Osteoblast (primary cell): ENCODE data around the gene PLAAT1. TPM values are rescaled to one million over a fixed set of nuclear protein-coding genes. Genes with fewer than 3 reads are reported as not detected.

Source experiments
- DNase-seq: peaks from one replicate; pipeline ENCODE4 v3.0.0; 2011; ENCODE audit warnings: low spot score, mixed read lengths; ENCODE audit not compliant: insufficient read length; ENCODE audit errors: missing footprints
- H2AFZ ChIP-seq: 2 replicates; pipeline ENCODE4 v1.6.0; 2011; ENCODE audit warnings: mild to moderate bottlenecking, low read length
- H3K27ac ChIP-seq: 2 replicates; pipeline ENCODE4 v1.5.1; 2011; ENCODE audit warnings: mild to moderate bottlenecking, low read depth, low read length, moderate library complexity
- H3K27me3 ChIP-seq: 2 replicates; pipeline ENCODE4 v1.6.0; 2012; ENCODE audit warnings: mild to moderate bottlenecking, control low read depth, inconsistent platforms, low read length, moderate library complexity; ENCODE audit not compliant: insufficient read depth
- H3K36me3 ChIP-seq: 2 replicates; pipeline ENCODE4 v1.5.1; 2011; ENCODE audit warnings: mild to moderate bottlenecking, low read length, control low read depth, moderate library complexity; ENCODE audit not compliant: insufficient read depth
- H3K4me1 ChIP-seq: 2 replicates; pipeline ENCODE4 v1.5.1; 2011; ENCODE audit warnings: mild to moderate bottlenecking, low read length, control low read depth, moderate library complexity; ENCODE audit not compliant: insufficient read depth
- H3K4me2 ChIP-seq: 2 replicates; pipeline ENCODE4 v1.6.0; 2011; ENCODE audit warnings: mild to moderate bottlenecking, low read length; ENCODE audit not compliant: insufficient read depth
- H3K4me3 ChIP-seq: fragments of 200-600 bp; sonication (generic); 3 replicates; pipeline ENCODE4 v1.5.1; 2012; ENCODE audit warnings: mild to moderate bottlenecking, low read length, inconsistent platforms; ENCODE audit not compliant: insufficient read depth
- H3K79me2 ChIP-seq: 2 replicates; pipeline ENCODE4 v1.6.0; 2012; ENCODE audit warnings: mild to moderate bottlenecking, low read length, control low read depth, inconsistent platforms; ENCODE audit not compliant: insufficient read depth
- H3K9me3 ChIP-seq: 2 replicates; pipeline ENCODE4 v1.5.1; 2011; ENCODE audit warnings: low read depth, low read length, control low read depth
- H4K20me1 ChIP-seq: 2 replicates; pipeline ENCODE4 v1.6.0; 2012; ENCODE audit warnings: mild to moderate bottlenecking, low read length, control low read depth; ENCODE audit not compliant: insufficient read depth
- total RNA-seq: library from RNA; depleted of rRNA; stranded (reverse); fragments of >200 nt; gene quantifications from 2 replicates; pipeline ENCODE4 v1.2.3, GENCODE V29; 2012
- TF ChIP-seq, protein P1 (sequence below): IDR thresholded peaks from 2 replicates; pipeline ENCODE4 v1.5.1; 2011; ENCODE audit warnings: mild to moderate bottlenecking, low read depth, low read length, moderate library complexity; ENCODE audit errors: extremely low read depth

Gene PLAAT1
- total RNA-seq, 1 donor = under 0.01 TPM

DNA sequence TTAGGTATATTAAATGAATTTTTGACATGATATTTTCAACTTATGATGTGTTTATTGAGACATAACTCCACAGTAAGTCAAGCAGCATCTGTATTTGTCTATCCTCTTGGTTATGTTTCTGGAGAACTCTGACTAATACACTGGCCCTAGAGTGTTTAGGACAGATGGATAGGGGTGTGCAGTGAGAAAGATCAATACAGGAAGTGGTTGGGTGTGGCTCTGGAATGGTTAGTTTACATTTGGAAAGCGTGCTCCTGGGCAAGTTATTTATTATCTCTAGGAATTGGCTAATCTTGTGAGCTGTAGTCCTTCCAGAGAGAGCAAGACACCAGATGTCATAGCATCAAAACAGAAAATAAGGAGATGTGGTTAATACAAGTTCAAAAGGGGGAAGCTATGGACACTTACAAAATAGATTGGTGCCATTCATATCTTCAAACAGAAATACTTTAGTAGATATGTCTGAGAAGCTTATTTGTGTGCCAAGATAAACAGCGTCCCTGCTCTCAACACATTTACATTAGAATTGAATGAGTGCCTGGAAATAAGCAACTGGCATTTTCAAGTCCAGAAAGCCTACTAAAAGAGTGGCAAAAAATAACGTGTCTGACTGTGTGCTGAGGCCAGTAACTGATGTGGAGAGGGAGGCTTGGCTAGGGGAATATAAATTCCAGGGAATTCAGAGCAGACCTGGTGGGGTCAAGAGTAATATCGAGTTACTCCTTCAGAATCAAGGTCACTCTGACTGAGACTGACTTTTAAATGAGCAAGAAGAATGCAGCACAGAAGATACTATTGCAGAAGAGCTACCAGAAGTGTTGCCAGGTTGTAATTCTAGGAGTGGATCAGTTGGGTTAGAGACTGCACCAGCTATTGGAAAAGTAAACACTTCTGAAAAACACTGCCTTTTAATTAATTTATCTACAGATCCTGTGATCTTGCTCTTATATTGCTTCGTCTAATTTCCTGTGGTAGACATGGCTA, 33.4 kb upstream of the PLAAT1 start:
- Histone ChIP-seq H2AFZ (no peak overlapping the region), H3K27me3 (no peaks in the 10 kb centered on the region), H4K20me1 (no peaks in the 10 kb centered on the region), H3K27ac (no peak overlapping the region), H3K36me3 (no peaks in the 10 kb centered on the region), H3K9me3 (no peaks in the 10 kb centered on the region), H3K4me2 (no peak overlapping the region), H3K4me3 (no peak overlapping the region), H3K79me2 (no peaks in the 10 kb centered on the region), H3K4me1 (no peaks in the 10 kb centered on the region)
- TF ChIP-seq, protein P1, sequence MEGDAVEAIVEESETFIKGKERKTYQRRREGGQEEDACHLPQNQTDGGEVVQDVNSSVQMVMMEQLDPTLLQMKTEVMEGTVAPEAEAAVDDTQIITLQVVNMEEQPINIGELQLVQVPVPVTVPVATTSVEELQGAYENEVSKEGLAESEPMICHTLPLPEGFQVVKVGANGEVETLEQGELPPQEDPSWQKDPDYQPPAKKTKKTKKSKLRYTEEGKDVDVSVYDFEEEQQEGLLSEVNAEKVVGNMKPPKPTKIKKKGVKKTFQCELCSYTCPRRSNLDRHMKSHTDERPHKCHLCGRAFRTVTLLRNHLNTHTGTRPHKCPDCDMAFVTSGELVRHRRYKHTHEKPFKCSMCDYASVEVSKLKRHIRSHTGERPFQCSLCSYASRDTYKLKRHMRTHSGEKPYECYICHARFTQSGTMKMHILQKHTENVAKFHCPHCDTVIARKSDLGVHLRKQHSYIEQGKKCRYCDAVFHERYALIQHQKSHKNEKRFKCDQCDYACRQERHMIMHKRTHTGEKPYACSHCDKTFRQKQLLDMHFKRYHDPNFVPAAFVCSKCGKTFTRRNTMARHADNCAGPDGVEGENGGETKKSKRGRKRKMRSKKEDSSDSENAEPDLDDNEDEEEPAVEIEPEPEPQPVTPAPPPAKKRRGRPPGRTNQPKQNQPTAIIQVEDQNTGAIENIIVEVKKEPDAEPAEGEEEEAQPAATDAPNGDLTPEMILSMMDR = no peak
- DNase-seq = no peak

DNA sequence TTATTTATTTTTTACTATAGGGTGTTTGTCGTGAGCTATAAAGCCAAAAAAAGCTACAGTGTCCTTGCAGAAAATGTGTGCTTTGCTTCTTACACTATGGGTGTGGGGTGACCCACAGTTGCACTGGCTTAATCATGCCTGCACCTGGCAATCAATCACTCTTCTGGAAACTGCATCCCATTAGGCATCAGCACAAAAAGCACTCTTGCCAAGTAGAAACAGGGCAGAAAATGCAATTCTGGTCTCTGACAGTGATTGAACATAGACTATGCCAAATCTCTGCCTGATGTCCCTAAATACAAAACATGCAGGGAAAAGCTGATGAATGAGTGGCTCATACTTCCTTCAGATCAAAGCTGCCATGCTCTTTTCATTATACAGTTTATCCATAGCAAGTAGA, 30.4 kb upstream of the PLAAT1 start:
- H3K4me2 ChIP-seq = no peak overlapping the region
- TF ChIP-seq, protein P1 = no peak
- H3K27me3 ChIP-seq = no peaks in the 10 kb centered on the region
- H3K79me2 ChIP-seq = no peaks in the 10 kb centered on the region
- H3K36me3 ChIP-seq = no peaks in the 10 kb centered on the region
- DNase-seq = no peak
- no peak overlapping the region for H2AFZ ChIP-seq
- no peaks in the 10 kb centered on the region for H3K4me1 ChIP-seq
- no peaks in the 10 kb centered on the region for H3K9me3 ChIP-seq
- H3K27ac ChIP-seq = no peak overlapping the region
- H3K4me3 ChIP-seq = no peak overlapping the region
- H4K20me1 ChIP-seq = no peaks in the 10 kb centered on the region

DNA sequence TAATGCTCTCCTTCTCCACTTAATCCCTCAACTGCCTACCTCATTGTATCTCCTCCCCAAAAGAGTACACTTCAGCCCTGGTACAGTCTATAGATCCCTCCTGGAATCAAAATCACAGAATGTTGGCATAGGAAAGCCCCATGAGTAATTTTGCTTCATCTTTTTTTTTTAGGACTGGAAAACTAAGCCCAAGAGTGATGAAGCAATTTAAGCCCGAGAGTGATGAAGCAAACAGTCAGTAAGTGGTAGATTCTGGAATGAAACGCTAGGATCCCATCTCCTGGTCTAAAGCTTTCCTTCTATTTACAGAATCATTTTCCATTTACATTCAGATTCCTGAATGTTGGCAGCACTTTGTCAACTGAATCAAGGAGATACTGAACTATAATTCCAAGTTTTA, 29.8 kb upstream of the PLAAT1 start:
- no peaks in the 10 kb centered on the region for H4K20me1 ChIP-seq
- no peak overlapping the region for H3K4me3 ChIP-seq
- TF ChIP-seq, protein P1 = no peak

DNA sequence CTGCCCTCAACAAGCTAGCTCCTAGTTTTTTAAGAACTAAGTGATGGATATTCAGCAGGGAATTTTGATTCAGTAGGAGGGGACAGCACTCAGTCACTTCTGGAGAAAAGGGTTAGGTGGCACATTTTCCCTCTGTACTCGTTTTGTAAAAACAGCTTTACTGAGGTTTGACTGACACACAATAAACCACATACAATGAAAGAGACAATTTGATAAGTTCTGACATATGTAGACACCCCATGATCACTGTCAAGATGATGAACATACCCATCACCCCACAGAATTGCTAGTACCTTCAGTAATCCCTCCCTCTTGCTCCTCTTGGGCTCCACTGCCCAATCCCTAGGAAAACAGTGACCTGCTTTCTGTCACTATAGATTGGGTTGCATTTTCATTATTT, 29.0 kb upstream of the PLAAT1 start:
- H2AFZ ChIP-seq = no peak overlapping the region
- no peaks in the 10 kb centered on the region for H3K27me3 ChIP-seq
- TF ChIP-seq, protein P1 = no peak
- no peaks in the 10 kb centered on the region for H4K20me1 ChIP-seq
- no peaks in the 10 kb centered on the region for H3K36me3 ChIP-seq
- H3K9me3 ChIP-seq = no peaks in the 10 kb centered on the region
- H3K4me3 ChIP-seq = no peak overlapping the region
- no peaks in the 10 kb centered on the region for H3K79me2 ChIP-seq
- no peaks in the 10 kb centered on the region for H3K4me1 ChIP-seq
- no peak overlapping the region for H3K27ac ChIP-seq
- H3K4me2 ChIP-seq = no peak overlapping the region
- no peak for DNase-seq

More for the DNA sequence above, 29.8 kb upstream of the PLAAT1 start:
- H3K27me3 ChIP-seq = no peaks in the 10 kb centered on the region
- no peak overlapping the region for H3K27ac ChIP-seq
- DNase-seq = no peak
- H3K4me1 ChIP-seq = no peaks in the 10 kb centered on the region
- no peaks in the 10 kb centered on the region for H3K9me3 ChIP-seq
- H3K36me3 ChIP-seq = no peaks in the 10 kb centered on the region
- no peaks in the 10 kb centered on the region for H3K79me2 ChIP-seq
- H3K4me2 ChIP-seq = no peak overlapping the region
- H2AFZ ChIP-seq = no peak overlapping the region
